ENCODE measurements around the gene FBXL7. TPM values are rescaled to one million over a fixed set of nuclear protein-coding genes. Genes with fewer than 3 reads are reported as not detected.

Gene FBXL7
- total RNA-seq, 2 experiments from 2014 or later = not detected

- no peaks in the 10 kb centered on the region for H3K4me1 Mint-ChIP-seq (ENCODE audit: low read depth)
- H3K27me3 Mint-ChIP-seq = no peaks in the 10 kb centered on the region
- ATAC-seq (no peak), DNase-seq (no peak)
- CTCF ChIA-PET = no interaction called here
- peaks cover 10% of the 10 kb centered on the region for H3K9me3 Mint-ChIP-seq
- H3K36me3 Mint-ChIP-seq (ENCODE audit: low read depth) = no peaks in the 10 kb centered on the region
- POLR2A ChIA-PET = no interaction called here
- intact Hi-C loops (cut with micrococcal nuclease) = no loop called here
- H3K4me3 Mint-ChIP-seq = no peak overlapping the region
- no peak for TF ChIP-seq CTCF (IDR thresholded peaks at IDR 0.05)
- H3K27ac Mint-ChIP-seq = no peak overlapping the region
Observed at GRCh38 chr5:15533129-15533893, 33.3 kb downstream of the FBXL7 start.

- POLR2A ChIA-PET = no interaction called here
Observed at GRCh38 chr5:15535938-15536337, 36.0 kb downstream of the FBXL7 start.

GRCh38 chr5:15538516-15538915, 38.5 kb downstream of the FBXL7 start:
- intact Hi-C loops (cut with micrococcal nuclease) = no loop called here
- DNase-seq (no peak), ATAC-seq (no peak)
- POLR2A ChIA-PET = no interaction called here
- no peaks in the 10 kb centered on the region for H3K36me3 Mint-ChIP-seq (ENCODE audit: low read depth)
- no peak overlapping the region for H3K4me3 Mint-ChIP-seq
- H3K4me1 Mint-ChIP-seq (ENCODE audit: low read depth) = no peaks in the 10 kb centered on the region
- peaks cover 5% of the 10 kb centered on the region for H3K9me3 Mint-ChIP-seq
- no peak for TF ChIP-seq CTCF (IDR thresholded peaks at IDR 0.05)
- H3K27ac Mint-ChIP-seq = no peak overlapping the region
- CTCF ChIA-PET = no interaction called here
- H3K27me3 Mint-ChIP-seq = no peaks in the 10 kb centered on the region

More at GRCh38 chr5:15535938-15536337, 36.0 kb downstream of the FBXL7 start:
- Mint-ChIP-seq H3K27ac (no peak overlapping the region), H3K36me3 (ENCODE audit: low read depth) (no peaks in the 10 kb centered on the region), H3K4me1 (ENCODE audit: low read depth) (no peaks in the 10 kb centered on the region), H3K9me3 (peaks cover 10% of the 10 kb centered on the region), H3K4me3 (no peak overlapping the region), H3K27me3 (no peaks in the 10 kb centered on the region)
- CTCF ChIA-PET = no interaction called here
- intact Hi-C loops (cut with micrococcal nuclease) = no loop called here
- no peak for TF ChIP-seq CTCF (IDR thresholded peaks at IDR 0.05)
- ATAC-seq (no peak), DNase-seq (no peak)

GRCh38 chr5:15539951-15540350, 40.0 kb downstream of the FBXL7 start:
- ATAC-seq = no peak
- no peak overlapping the region for H3K4me3 Mint-ChIP-seq
- H3K9me3 Mint-ChIP-seq = peaks cover 3% of the 10 kb centered on the region
- ChIA-PET POLR2A (no interaction called here), CTCF (no interaction called here)
- TF ChIP-seq CTCF (IDR thresholded peaks at IDR 0.05) = no peak
- no peaks in the 10 kb centered on the region for H3K4me1 Mint-ChIP-seq (ENCODE audit: low read depth)
- no peak for DNase-seq
- no peaks in the 10 kb centered on the region for H3K27me3 Mint-ChIP-seq
- no peak overlapping the region for H3K27ac Mint-ChIP-seq
- intact Hi-C loops (cut with micrococcal nuclease) = no loop called here
- H3K36me3 Mint-ChIP-seq (ENCODE audit: low read depth) = no peaks in the 10 kb centered on the region

GRCh38 chr5:15544039-15544438, 44.1 kb downstream of the FBXL7 start:
- CTCF ChIA-PET = no interaction called here
- Mint-ChIP-seq H3K27me3 (no peaks in the 10 kb centered on the region), H3K27ac (no peak overlapping the region), H3K9me3 (no peaks in the 10 kb centered on the region), H3K36me3 (ENCODE audit: low read depth) (no peaks in the 10 kb centered on the region), H3K4me3 (no peak overlapping the region), H3K4me1 (ENCODE audit: low read depth) (no peaks in the 10 kb centered on the region)
- POLR2A ChIA-PET = no interaction called here
- intact Hi-C loops (cut with micrococcal nuclease) = no loop called here
- TF ChIP-seq CTCF (IDR thresholded peaks at IDR 0.05) = no peak
- DNase-seq (no peak), ATAC-seq (no peak)
